GM19455 (cell line): Measurements from ENCODE around the gene CLDN14.

Experiments used
- ATAC-seq: cut with Tn5 transposase; IDR thresholded peaks from one replicate; pipeline ENCODE4 v1.9.1; 2021; ENCODE audit not compliant: unreplicated experiment

CLDN14 gene

GRCh38 chr21:36473203-36473602 is 6.7 kb downstream of the CLDN14 start:
- ATAC-seq, result no peak

GRCh38 chr21:36472377-36472776 is 7.5 kb downstream of the CLDN14 start:
- ATAC-seq, result no peak

GRCh38 chr21:36471254-36471723 is 8.6 kb downstream of the CLDN14 start:
- ATAC-seq, result no peak

GRCh38 chr21:36470294-36470693 is 9.6 kb downstream of the CLDN14 start:
- ATAC-seq, result no peak

GRCh38 chr21:36466061-36466511 is 13.8 kb downstream of the CLDN14 start:
- no peak for ATAC-seq

GRCh38 chr21:36465478-36465877 is 14.4 kb downstream of the CLDN14 start:
- ATAC-seq, result no peak

GRCh38 chr21:36464590-36464989 is 15.3 kb downstream of the CLDN14 start:
- ATAC-seq, result no peak

GRCh38 chr21:36463991-36464390 is 15.9 kb downstream of the CLDN14 start:
- no peak for ATAC-seq

GRCh38 chr21:36463204-36463603 is 16.7 kb downstream of the CLDN14 start:
- ATAC-seq, result no peak

GRCh38 chr21:36461918-36462486 is 17.9 kb downstream of the CLDN14 start:
- no peak for ATAC-seq

GRCh38 chr21:36461277-36461917 is 18.5 kb downstream of the CLDN14 start:
- no peak for ATAC-seq

- ATAC-seq, result no peak
Measured at GRCh38 chr21:36460866-36461265, 19.1 kb downstream of the CLDN14 start.

- ATAC-seq, result no peak
Measured at GRCh38 chr21:36459098-36459497, 20.8 kb downstream of the CLDN14 start.

GRCh38 chr21:36456729-36457414 is 23.1 kb downstream of the CLDN14 start:
- no peak for ATAC-seq

GRCh38 chr21:36454706-36455105 is 25.2 kb downstream of the CLDN14 start:
- no peak for ATAC-seq

- no peak for ATAC-seq
Measured at GRCh38 chr21:36454093-36454531, 25.8 kb downstream of the CLDN14 start.

GRCh38 chr21:36452281-36452825 is 27.6 kb downstream of the CLDN14 start:
- ATAC-seq, result no peak

GRCh38 chr21:36451506-36451905 is 28.4 kb downstream of the CLDN14 start:
- no peak for ATAC-seq

GRCh38 chr21:36450511-36450910 is 29.4 kb downstream of the CLDN14 start:
- ATAC-seq, result no peak

- ATAC-seq, result no peak
Measured at GRCh38 chr21:36446301-36446700, 33.6 kb downstream of the CLDN14 start.

GRCh38 chr21:36441715-36442114 is 38.2 kb downstream of the CLDN14 start:
- no peak for ATAC-seq

- ATAC-seq, result no peak
Measured at GRCh38 chr21:36437745-36438128, 42.2 kb downstream of the CLDN14 start.
